NCI-H1436 (cell line): ENCODE data around the gene DOCK8.

ENCODE experiments used
- DNase-seq: peaks from one replicate; lab custom pipeline; 2025; lab: John Stamatoyannopoulos, UW

DOCK8 gene

GRCh38 chr9:495739-496138, 281.1 kb downstream of the DOCK8 start:
- DNase-seq, result no peak

DNA sequence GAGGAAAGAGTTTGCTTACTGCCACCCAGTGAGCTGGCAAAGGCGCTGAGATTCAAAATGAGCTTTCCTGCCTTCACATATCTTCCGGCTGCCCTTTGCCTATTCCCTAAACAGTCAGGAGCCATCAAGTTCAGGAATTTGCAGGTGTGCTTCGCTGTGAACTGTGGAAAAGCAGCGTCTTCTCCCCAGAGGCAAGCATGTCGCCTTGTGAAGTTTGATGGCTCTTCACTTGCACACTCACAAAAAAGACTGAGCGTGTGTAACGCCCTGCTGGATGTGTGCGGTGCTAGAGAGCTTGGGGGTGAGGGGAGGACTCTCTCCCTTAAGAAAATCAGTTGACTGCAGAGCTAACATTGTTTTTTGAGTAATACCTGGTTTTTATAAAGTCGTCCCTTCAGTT, 288.7 kb downstream of the DOCK8 start:
- DNase-seq, result no peak

DNA sequence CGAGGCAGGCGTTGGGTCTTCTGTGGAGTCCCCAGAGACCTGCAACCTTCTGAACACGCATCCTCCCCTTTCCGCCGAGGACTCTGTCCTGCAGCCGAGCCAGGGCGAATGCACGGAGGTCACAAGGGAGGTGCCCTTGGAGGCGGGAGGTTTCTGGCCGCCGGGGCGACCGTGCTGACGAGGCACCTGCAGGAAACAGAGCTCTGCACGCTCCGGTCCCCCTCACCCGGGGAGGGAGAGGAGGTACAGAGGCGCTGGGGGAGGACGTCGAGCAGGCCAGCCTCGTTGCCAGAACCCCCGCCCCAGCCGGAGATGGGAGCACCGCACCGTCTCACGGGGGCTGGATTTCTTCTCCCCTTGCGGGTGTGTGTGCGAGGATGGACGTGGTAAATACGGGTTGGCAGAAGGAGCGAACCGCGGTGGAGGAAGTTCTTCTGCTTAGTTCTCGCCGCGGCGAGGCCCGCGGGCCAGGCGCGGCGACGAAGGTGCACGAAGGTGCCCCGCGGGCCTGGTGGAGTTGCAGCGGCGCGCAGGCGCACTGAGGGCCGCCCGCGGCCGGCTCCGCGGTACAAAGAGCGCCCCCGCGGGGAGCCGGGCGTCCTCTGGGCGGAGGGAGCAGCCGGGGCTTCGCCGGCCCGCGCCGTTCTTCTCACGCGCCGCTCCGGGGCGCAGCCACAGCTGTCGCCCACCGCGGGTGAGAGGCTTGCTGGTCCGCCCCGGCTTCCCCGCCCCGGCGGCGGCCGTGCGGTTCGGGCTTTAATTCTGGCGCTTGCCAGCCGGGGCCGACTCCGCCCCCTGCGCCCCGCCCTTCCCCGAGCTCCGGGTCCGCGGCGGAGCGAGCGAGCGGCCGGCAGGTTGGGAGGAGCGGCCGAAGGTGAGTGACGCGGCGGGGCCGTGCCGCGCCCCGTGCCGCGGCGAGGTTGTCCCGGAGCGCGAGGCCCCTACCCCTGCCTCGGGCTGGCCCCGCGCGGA, 289.5 kb downstream of the DOCK8 start, which contains the start of gene KANK1:
TSS of gene KANK1 (plus strand) at position 815 of the 972 bp plus-strand sequence.
- DNase-seq, result peak; percentile 79

GRCh38 chr9:504921-505740, 290.5 kb downstream of the DOCK8 start:
- DNase-seq, result no peak

- no peak for DNase-seq
Measured at GRCh38 chr9:505741-506059, 291.0 kb downstream of the DOCK8 start.

DNA sequence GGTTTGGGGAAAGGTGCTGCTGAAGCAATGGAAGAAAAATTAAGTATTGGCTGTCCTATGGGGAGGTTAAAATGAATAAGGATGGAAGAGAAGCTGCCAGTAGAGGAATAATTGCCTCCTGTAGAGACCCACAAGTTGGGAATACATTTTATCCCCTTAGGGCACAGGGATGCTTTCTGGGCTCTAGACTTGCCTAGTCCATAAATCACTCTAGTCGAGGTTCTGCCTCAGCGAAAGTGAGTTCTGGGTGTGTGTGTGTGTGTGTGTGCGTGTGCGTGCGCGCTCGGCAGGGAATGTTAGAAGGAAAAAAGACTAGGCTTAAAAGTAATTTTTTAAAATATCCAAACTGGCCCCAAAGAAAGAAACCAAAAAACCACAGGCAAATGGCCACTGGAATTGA, 291.6 kb downstream of the DOCK8 start:
- no peak for DNase-seq

DNA sequence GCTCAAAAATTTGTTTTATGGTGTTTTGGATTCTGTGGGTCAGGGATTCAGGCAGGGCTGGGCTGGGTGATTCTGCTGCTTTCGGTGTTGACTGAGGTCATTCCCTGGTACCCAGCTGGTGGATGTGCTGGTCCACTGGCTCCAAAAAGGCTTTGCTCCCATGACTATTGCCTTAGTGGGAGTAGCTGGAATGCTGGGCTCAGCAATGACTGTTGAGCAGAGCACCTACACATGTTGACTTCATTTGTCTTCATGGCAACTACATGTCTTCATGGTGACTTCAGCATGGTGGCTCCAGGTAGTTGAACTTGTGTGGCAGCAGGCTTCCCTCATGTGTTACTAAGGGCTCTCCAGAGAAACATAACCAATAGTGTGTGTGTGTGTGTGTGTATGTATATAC, 297.2 kb downstream of the DOCK8 start:
- DNase-seq, result no peak

DNA sequence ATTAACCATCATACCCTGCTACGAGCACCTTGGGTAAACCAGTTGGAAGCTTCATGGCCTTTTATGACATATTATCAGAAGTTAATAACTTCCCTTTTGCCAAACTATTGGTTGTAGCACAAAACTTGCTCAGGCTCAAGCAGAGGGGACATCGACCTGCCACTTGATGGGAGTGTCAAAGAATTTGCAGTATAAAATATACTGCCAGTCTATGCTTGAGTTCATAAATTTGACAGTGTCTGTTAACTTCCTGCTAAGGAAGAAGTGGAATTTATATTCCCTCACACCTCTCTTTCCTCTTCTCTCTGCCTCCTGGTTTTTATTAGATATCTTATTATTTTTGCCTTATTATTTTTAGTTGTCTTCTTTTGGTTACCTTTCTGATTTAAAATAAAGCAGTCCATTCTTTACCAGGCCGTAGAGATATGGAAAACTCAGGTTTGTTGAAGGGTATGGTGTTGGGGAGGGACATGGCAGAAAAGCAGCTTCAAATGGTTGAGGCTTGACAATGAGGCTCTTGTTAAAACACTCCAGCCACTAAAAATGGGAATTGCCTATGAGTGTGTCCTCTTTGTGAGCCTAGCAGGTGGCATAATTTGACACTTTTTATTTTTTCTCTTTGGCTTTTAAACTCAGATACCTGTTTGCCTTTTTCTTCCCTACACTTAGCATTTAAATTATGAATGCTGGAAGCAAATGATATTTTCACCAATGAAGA, 298.0 kb downstream of the DOCK8 start:
- DNase-seq, result peak; percentile 46
